HepG2 (cell line): Measurements from ENCODE around the gene SLC25A11.

Experiments
- JUND ChIP-seq: sonication (generic); formaldehyde crosslinking; IDR thresholded peaks from 2 replicates; pipeline ENCODE4 v1.8.0; 2022; ENCODE audit warnings: mild to moderate bottlenecking, missing genetic modification reagents
- POLR2A ChIP-seq, 2 experiments: IDR thresholded peaks; 2 replicates each; pipeline ENCODE4 v1.6.1; 2011; ENCODE audit warnings: low read depth in 2 of 2, low read length in 2 of 2, mild to moderate bottlenecking in 1 of 2, moderate library complexity in 1 of 2; ENCODE audit not compliant: insufficient read depth in 1 of 2
- SMARCE1 ChIP-seq: fragments of 450-650 bp; IDR thresholded peaks from 2 replicates; pipeline ENCODE4 v1.6.1; 2017; ENCODE audit warnings: borderline replicate concordance
- SMC3 ChIP-seq: IDR thresholded peaks from 2 replicates; pipeline ENCODE4 v1.6.1; 2011; ENCODE audit warnings: low read length, improper control_type of control experiment
- SP1 ChIP-seq, 2 experiments: fragments of 450-650 bp in 1 of 2; sonication (generic) in 1 of 2; formaldehyde crosslinking in 1 of 2; IDR thresholded peaks; 2 replicates each; pipeline versions ENCODE4 v1.4.0 to v1.6.1; 2016 to 2020; ENCODE audit warnings: missing genetic modification reagents in 1 of 2
- ZFP37 ChIP-seq: sonication (generic); formaldehyde crosslinking; IDR thresholded peaks from 2 replicates; pipeline ENCODE4 v1.4.0; 2020; ENCODE audit warnings: missing genetic modification reagents, borderline replicate concordance
- ZNF543 ChIP-seq: sonication (generic); formaldehyde crosslinking; IDR thresholded peaks from 2 replicates; pipeline ENCODE4 v1.4.0; 2020; ENCODE audit warnings: mild to moderate bottlenecking, missing genetic modification reagents
- TF ChIP-seq, protein P1 (sequence below): sonication (generic); formaldehyde crosslinking; IDR thresholded peaks from 2 replicates; pipeline ENCODE4 v1.5.0; 2020; ENCODE audit warnings: mild to moderate bottlenecking, missing genetic modification reagents, moderate library complexity
- TF ChIP-seq, protein P2 (sequence below): sonication (generic); formaldehyde crosslinking; IDR thresholded peaks from 2 replicates; pipeline ENCODE4 v1.4.0; 2020; ENCODE audit warnings: mild to moderate bottlenecking, missing genetic modification reagents

DNA sequence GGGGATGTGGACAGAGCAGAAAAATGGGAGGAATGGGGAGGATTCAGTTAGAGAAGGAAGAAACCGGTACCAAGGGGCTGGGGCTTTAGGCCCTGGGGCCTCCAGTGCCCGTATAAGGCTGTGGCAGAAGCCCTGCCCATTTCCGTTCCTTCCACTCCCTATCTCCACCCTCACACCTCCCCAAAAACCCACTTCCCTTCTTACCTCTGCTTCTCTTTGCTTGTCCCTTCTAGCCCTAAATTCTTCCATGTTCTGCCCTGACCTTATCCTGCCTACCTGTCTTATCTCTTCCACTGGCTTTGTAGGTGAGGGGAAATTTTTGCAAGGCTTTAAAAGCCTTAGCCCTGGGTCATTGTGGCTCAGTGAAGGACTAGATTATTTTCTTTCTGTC is 4.3 kb upstream of the SLC25A11 start:
- TF ChIP-seq, protein P1, sequence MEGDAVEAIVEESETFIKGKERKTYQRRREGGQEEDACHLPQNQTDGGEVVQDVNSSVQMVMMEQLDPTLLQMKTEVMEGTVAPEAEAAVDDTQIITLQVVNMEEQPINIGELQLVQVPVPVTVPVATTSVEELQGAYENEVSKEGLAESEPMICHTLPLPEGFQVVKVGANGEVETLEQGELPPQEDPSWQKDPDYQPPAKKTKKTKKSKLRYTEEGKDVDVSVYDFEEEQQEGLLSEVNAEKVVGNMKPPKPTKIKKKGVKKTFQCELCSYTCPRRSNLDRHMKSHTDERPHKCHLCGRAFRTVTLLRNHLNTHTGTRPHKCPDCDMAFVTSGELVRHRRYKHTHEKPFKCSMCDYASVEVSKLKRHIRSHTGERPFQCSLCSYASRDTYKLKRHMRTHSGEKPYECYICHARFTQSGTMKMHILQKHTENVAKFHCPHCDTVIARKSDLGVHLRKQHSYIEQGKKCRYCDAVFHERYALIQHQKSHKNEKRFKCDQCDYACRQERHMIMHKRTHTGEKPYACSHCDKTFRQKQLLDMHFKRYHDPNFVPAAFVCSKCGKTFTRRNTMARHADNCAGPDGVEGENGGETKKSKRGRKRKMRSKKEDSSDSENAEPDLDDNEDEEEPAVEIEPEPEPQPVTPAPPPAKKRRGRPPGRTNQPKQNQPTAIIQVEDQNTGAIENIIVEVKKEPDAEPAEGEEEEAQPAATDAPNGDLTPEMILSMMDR = no peak
- no peak for TF ChIP-seq ZNF543 (CRISPR knock-in tag)
- TF ChIP-seq SMC3 = no peak
- no peak; a peak in 1 of 4 replicates for TF ChIP-seq POLR2A (IDR thresholded peaks at IDR 0.05; ENCODE audit: insufficient read depth in 1 of 2, low read depth in 2 of 2, low read length in 2 of 2)
- no peak for TF ChIP-seq SMARCE1
- TF ChIP-seq, protein P2, sequence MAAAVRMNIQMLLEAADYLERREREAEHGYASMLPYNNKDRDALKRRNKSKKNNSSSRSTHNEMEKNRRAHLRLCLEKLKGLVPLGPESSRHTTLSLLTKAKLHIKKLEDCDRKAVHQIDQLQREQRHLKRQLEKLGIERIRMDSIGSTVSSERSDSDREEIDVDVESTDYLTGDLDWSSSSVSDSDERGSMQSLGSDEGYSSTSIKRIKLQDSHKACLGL (CRISPR knock-in tag) = no peak
- no peak for TF ChIP-seq ZFP37
- no peak for TF ChIP-seq JUND
- no peak for TF ChIP-seq SP1 (IDR thresholded peaks at IDR 0.05)
- TF ChIP-seq SP1 (CRISPR knock-in tag; IDR thresholded peaks at IDR 0.05) = no peak
